ENCODE measurements around the gene S100A16. TPM values are rescaled to one million over a fixed set of nuclear protein-coding genes. Genes with fewer than 3 reads are reported as not detected.

The S100A16 gene
- total RNA-seq, 1 experiment from 2014 or later, result 1,014 TPM

- intact Hi-C loops (cut with micrococcal nuclease), result no loop called here
- POLR2A ChIA-PET, result interaction anchor here (0.6 to 46.1 kb wide), 4 partner anchors 11 to 325 kb away, joined by 3 to 1272 read pairs (median 36); partner anchors contain the start of genes S100A1, S100A13, S100A14 and S100A16
- Mint-ChIP-seq H3K9me3 (ENCODE audit: unreplicated experiment) (no peaks in the 10 kb centered on the region), H3K36me3 (ENCODE audit: insufficient read depth, unreplicated experiment) (peaks cover 93% of the 10 kb centered on the region), H3K4me3 (ENCODE audit: unreplicated experiment) (no peak overlapping the region), H3K4me1 (ENCODE audit: insufficient read depth, unreplicated experiment) (peaks cover 27% of the 10 kb centered on the region), H3K27me3 (ENCODE audit: insufficient read depth, unreplicated experiment) (no peaks in the 10 kb centered on the region), H3K27ac (ENCODE audit: low read depth, unreplicated experiment) (no peak overlapping the region)
- no peak for TF ChIP-seq CTCF (IDR thresholded peaks at IDR 0.05; ENCODE audit: unreplicated experiment)
- DNase-seq (ENCODE audit: unreplicated experiment), result no peak
- BruUV-seq (replicated peaks), result no TSS peak
- CTCF ChIA-PET, result interaction anchor here (0.7 to 4.6 kb wide), 5 partner anchors 24 to 129 kb away, joined by 3 to 23 read pairs (median 3); no protein-coding TSS in a partner anchor
These were observed 26.3 kb upstream of the S100A16 start for GRCh38 chr1:153639280-153639679.

- POLR2A ChIA-PET, result interaction anchor here (1.2 to 46.1 kb wide), 6 partner anchors 12 to 66 kb away, joined by 3 to 1272 read pairs (median 5); partner anchors contain the start of genes ILF2, S100A1, S100A13 and S100A14
- Mint-ChIP-seq H3K27me3 (ENCODE audit: insufficient read depth, unreplicated experiment) (no peaks in the 10 kb centered on the region), H3K4me3 (ENCODE audit: unreplicated experiment) (no peak overlapping the region), H3K9me3 (ENCODE audit: unreplicated experiment) (no peaks in the 10 kb centered on the region), H3K27ac (ENCODE audit: low read depth, unreplicated experiment) (no peak overlapping the region), H3K36me3 (ENCODE audit: insufficient read depth, unreplicated experiment) (peaks cover 88% of the 10 kb centered on the region), H3K4me1 (ENCODE audit: insufficient read depth, unreplicated experiment) (peaks cover 25% of the 10 kb centered on the region)
- BruUV-seq (replicated peaks), result no TSS peak
- no peak for DNase-seq (ENCODE audit: unreplicated experiment)
- no peak for TF ChIP-seq CTCF (IDR thresholded peaks at IDR 0.05; ENCODE audit: unreplicated experiment)
- intact Hi-C loops (cut with micrococcal nuclease), result no loop called here
- CTCF ChIA-PET, result interaction anchor here (0.5 to 4.6 kb wide), 8 partner anchors 11 to 271 kb away, joined by 3 to 23 read pairs (median 3); partner anchors contain the start of gene S100A6
These were observed 25.3 kb upstream of the S100A16 start for GRCh38 chr1:153638261-153638660.

- intact Hi-C loops (cut with micrococcal nuclease), result no loop called here
- DNase-seq (ENCODE audit: unreplicated experiment), result no peak
- CTCF ChIA-PET, result no interaction called here
- H3K27ac Mint-ChIP-seq (ENCODE audit: low read depth, unreplicated experiment), result peak overlapping the region; percentile 7
- H3K9me3 Mint-ChIP-seq (ENCODE audit: unreplicated experiment), result no peaks in the 10 kb centered on the region
- H3K27me3 Mint-ChIP-seq (ENCODE audit: insufficient read depth, unreplicated experiment), result no peaks in the 10 kb centered on the region
- peaks cover 75% of the 10 kb centered on the region for H3K36me3 Mint-ChIP-seq (ENCODE audit: insufficient read depth, unreplicated experiment)
- peaks cover 32% of the 10 kb centered on the region for H3K4me1 Mint-ChIP-seq (ENCODE audit: insufficient read depth, unreplicated experiment)
- POLR2A ChIA-PET, result interaction anchor here (1.2 to 46.1 kb wide), 5 partner anchors 14 to 341 kb away, joined by 3 to 1272 read pairs (median 30); partner anchors contain the start of genes JTB, S100A1, S100A13 and S100A14
- TF ChIP-seq CTCF (IDR thresholded peaks at IDR 0.05; ENCODE audit: unreplicated experiment), result no peak
- BruUV-seq (replicated peaks), result no TSS peak
- H3K4me3 Mint-ChIP-seq (ENCODE audit: unreplicated experiment), result no peak overlapping the region
These were observed 23.4 kb upstream of the S100A16 start for GRCh38 chr1:153636312-153636711.

GRCh38 chr1:153635872-153636271 lies 22.9 kb upstream of the S100A16 start:
- no peak for DNase-seq (ENCODE audit: unreplicated experiment)
- Mint-ChIP-seq H3K9me3 (ENCODE audit: unreplicated experiment) (no peaks in the 10 kb centered on the region), H3K27ac (ENCODE audit: low read depth, unreplicated experiment) (peak overlapping the region; percentile 36), H3K4me1 (ENCODE audit: insufficient read depth, unreplicated experiment) (peaks cover 32% of the 10 kb centered on the region), H3K27me3 (ENCODE audit: insufficient read depth, unreplicated experiment) (no peaks in the 10 kb centered on the region), H3K36me3 (ENCODE audit: insufficient read depth, unreplicated experiment) (peaks cover 70% of the 10 kb centered on the region), H3K4me3 (ENCODE audit: unreplicated experiment) (peak overlapping the region; percentile 97)
- intact Hi-C loops (cut with micrococcal nuclease), result no loop called here
- ChIA-PET CTCF (interaction anchor here (0.6 to 2.7 kb wide), 7 partner anchors 10 to 1504 kb away, joined by 3 to 28 read pairs (median 4); no protein-coding TSS in a partner anchor), POLR2A (interaction anchor here (0.5 to 46.1 kb wide), 8 partner anchors 10 to 323 kb away, joined by 3 to 1272 read pairs (median 45); partner anchors contain the start of genes CRTC2, ILF2, S100A1 and S100A13)
- no peak for TF ChIP-seq CTCF (IDR thresholded peaks at IDR 0.05; ENCODE audit: unreplicated experiment)
- no TSS peak for BruUV-seq (replicated peaks)

All from MCF 10A (cell line).